Left lung (tissue), 10 donors: ENCODE measurements around the gene MGAT5. TPM values are rescaled to one million over a fixed set of nuclear protein-coding genes. Genes with fewer than 3 reads are reported as not detected.
A peak's percentile ranks its signal among the peaks of the same experiment; 100 is the strongest.

Experiments
- ATAC-seq: fragments of 200-7000 bp; cut with Tn5 transposase; one replicate; pipeline ENCODE4 v1.9.1; 2020; ENCODE audit warnings: moderate library complexity
- DNase-seq, 4 donors: peaks; one replicate each; pipeline ENCODE4 v3.0.0-alpha.2; 2013 to 2020
- H3K27ac ChIP-seq, 2 donors: fragments of 200-600 bp; sonication (generic) in 1 of 2; one replicate each; pipeline versions ENCODE4 v1.5.0 to v1.8.0; 2020 to 2021
- H3K27me3 ChIP-seq, 2 donors: fragments of 200-600 bp; sonication (generic) in 1 of 2; one replicate each; pipeline versions ENCODE4 v1.5.0 to v1.8.0; 2020 to 2021
- H3K36me3 ChIP-seq, 2 donors: fragments of 200-600 bp; sonication (generic) in 1 of 2; one replicate each; pipeline versions ENCODE4 v1.5.0 to v1.8.0; 2020 to 2021
- H3K4me1 ChIP-seq, 2 donors: fragments of 200-600 bp; one replicate each; pipeline ENCODE4 v1.8.0; 2021
- H3K4me3 ChIP-seq, 2 donors: fragments of 200-600 bp; sonication (generic) in 1 of 2; one replicate each; pipeline versions ENCODE4 v1.5.0 to v1.8.0; 2020 to 2021; ENCODE audit warnings: mild to moderate bottlenecking in 1 of 2
- H3K9me3 ChIP-seq, 2 donors: fragments of 200-600 bp; sonication (generic) in 1 of 2; one replicate each; pipeline versions ENCODE4 v1.5.0 to v1.8.0; 2020 to 2021
- CTCF ChIP-seq, 2 donors: fragments of 200-600 bp; sonication (generic) in 1 of 2; IDR thresholded peaks; one replicate each; pipeline versions ENCODE4 v1.5.0 to v1.8.0; 2021; ENCODE audit warnings: antibody characterized with exemption in 2 of 2
- intact Hi-C, 2 donors: fragments of 100-400 bp; cut with DNase I; formaldehyde crosslinking; loops; one replicate each; pipeline versions ENCODE4 v1.11.2 to v1.14.2; 2022
- polyA plus RNA-seq, 6 donors: library from polyadenylated mRNA; unstranded; fragments of 120-200 nt; gene quantifications; one replicate each; pipeline ENCODE4 v1.2.1, GENCODE V29; 2013; ENCODE audit not compliant: insufficient read length in 6 of 6
- total RNA-seq, 2 donors: library from RNA; stranded (reverse); fragmentation: NEBNext Ultra II Directional; extraction: Animal tissue kit (Norgen Biotek cat#: 25700); gene quantifications; one replicate each; pipeline ENCODE4 v1.2.1, GENCODE V29; 2021
- donor health status: DM: no; HTN: yes; CAD: no.
- donor health status: DM: no; HTN: no; CAD: no.

MGAT5 gene
- total and polyA plus RNA-seq, 8 donors: 24.5 to 57.0 (median 28.1) TPM

GRCh38 chr2:134229540-134229939 is 24.3 kb upstream of the MGAT5 start:
- ATAC-seq: no peak
- TF ChIP-seq CTCF (IDR thresholded peaks at IDR 0.05): no peak
- intact Hi-C loops: no loop called here
- Histone ChIP-seq H3K36me3 (no peaks in the 10 kb centered on the region), H3K4me1 (peaks cover 3 to 31% of the 10 kb centered on the region in 2 donors), H3K4me3 (no peak overlapping the region), H3K27ac (no peak overlapping the region), H3K9me3 (peaks cover 0 to 6% of the 10 kb centered on the region in 2 donors), H3K27me3 (no peaks in the 10 kb centered on the region)
- no peak for DNase-seq

- H3K9me3 ChIP-seq: peaks cover 0 to 6% of the 10 kb centered on the region in 2 donors
- H3K36me3 ChIP-seq: no peaks in the 10 kb centered on the region
- H3K4me1 ChIP-seq: peaks cover 3 to 31% of the 10 kb centered on the region in 2 donors
- H3K4me3 ChIP-seq: no peak overlapping the region
- H3K27ac ChIP-seq: no peak overlapping the region
- no peak for DNase-seq
- no peak for TF ChIP-seq CTCF (IDR thresholded peaks at IDR 0.05)
- intact Hi-C loops: no loop called here
- no peak for ATAC-seq
- no peaks in the 10 kb centered on the region for H3K27me3 ChIP-seq
Observed at GRCh38 chr2:134230885-134231284, 23.0 kb upstream of the MGAT5 start.

GRCh38 chr2:134231301-134231964 is 22.4 kb upstream of the MGAT5 start:
- H3K27me3 ChIP-seq: no peaks in the 10 kb centered on the region
- ATAC-seq (no peak), DNase-seq (no peak)
- TF ChIP-seq CTCF (IDR thresholded peaks at IDR 0.05): no peak
- H3K4me1 ChIP-seq: peaks cover 3 to 31% of the 10 kb centered on the region in 2 donors
- no peaks in the 10 kb centered on the region for H3K36me3 ChIP-seq
- H3K4me3 ChIP-seq: no peak overlapping the region
- H3K27ac ChIP-seq: peak overlapping the region in 1 of 2 donors; percentile 67
- intact Hi-C loops: no loop called here
- H3K9me3 ChIP-seq: peaks cover 0 to 6% of the 10 kb centered on the region in 2 donors

GRCh38 chr2:134231965-134232340 is 21.9 kb upstream of the MGAT5 start:
- H3K4me3 ChIP-seq: no peak overlapping the region
- H3K36me3 ChIP-seq: no peaks in the 10 kb centered on the region
- peaks cover 0 to 31% of the 10 kb centered on the region in 2 donors for H3K4me1 ChIP-seq
- no peaks in the 10 kb centered on the region for H3K27me3 ChIP-seq
- intact Hi-C loops: no loop called here
- TF ChIP-seq CTCF (IDR thresholded peaks at IDR 0.05): no peak
- H3K27ac ChIP-seq: peak overlapping the region in 1 of 2 donors; percentile 67
- H3K9me3 ChIP-seq: peaks cover 0 to 6% of the 10 kb centered on the region in 2 donors
- no peak for ATAC-seq
- no peak for DNase-seq

- peaks cover 0 to 31% of the 10 kb centered on the region in 2 donors for H3K4me1 ChIP-seq
- DNase-seq (no peak), ATAC-seq (no peak)
Observed at GRCh38 chr2:134232461-134232860, 21.4 kb upstream of the MGAT5 start.

More at GRCh38 chr2:134232461-134232860, 21.4 kb upstream of the MGAT5 start:
- H3K4me3 ChIP-seq: no peak overlapping the region
- no peak for TF ChIP-seq CTCF (IDR thresholded peaks at IDR 0.05)
- peak overlapping the region in 1 of 2 donors; percentile 67 for H3K27ac ChIP-seq
- intact Hi-C loops: no loop called here
- peaks cover 0 to 6% of the 10 kb centered on the region in 2 donors for H3K9me3 ChIP-seq
- H3K27me3 ChIP-seq: no peaks in the 10 kb centered on the region
- no peaks in the 10 kb centered on the region for H3K36me3 ChIP-seq
